Suprapubic skin (tissue), 4 donors: ENCODE measurements around the gene GEMIN5. TPM values are rescaled to one million over a fixed set of nuclear protein-coding genes. Genes with fewer than 3 reads are reported as not detected.

Source experiments
- DNase-seq, 2 donors: peaks; one replicate each; pipeline ENCODE4 v3.0.0-alpha.2; 2019; ENCODE audit warnings: low spot score in 2 of 2
- H3K27ac ChIP-seq: fragments of 200-600 bp; sonication (generic); one replicate; pipeline ENCODE4 v1.5.1; 2019
- H3K27me3 ChIP-seq: fragments of 200-600 bp; sonication (generic); one replicate; pipeline ENCODE4 v1.5.1; 2019
- H3K36me3 ChIP-seq: fragments of 200-600 bp; sonication (generic); one replicate; pipeline ENCODE4 v1.5.1; 2019
- H3K4me1 ChIP-seq: fragments of 200-600 bp; sonication (generic); one replicate; pipeline ENCODE4 v1.5.1; 2019
- H3K4me3 ChIP-seq: fragments of 200-600 bp; sonication (generic); one replicate; pipeline ENCODE4 v1.5.1; 2019; ENCODE audit warnings: mild to moderate bottlenecking
- H3K9me3 ChIP-seq: fragments of 200-600 bp; sonication (generic); one replicate; pipeline ENCODE4 v1.5.1; 2019
- CTCF ChIP-seq, 2 donors: fragments of 200-600 bp in 1 of 2; fragments of 450-650 bp in 1 of 2; sonication (generic) in 1 of 2; IDR thresholded peaks; one replicate each; pipeline ENCODE4 v1.5.1; 2016 to 2019; ENCODE audit warnings: antibody characterized with exemption in 2 of 2, mild to moderate bottlenecking in 1 of 2, moderate library complexity in 1 of 2
- EP300 ChIP-seq: sonication (generic); formaldehyde crosslinking; IDR thresholded peaks from one replicate; pipeline ENCODE4 v1.6.1; 2017; ENCODE audit warnings: antibody characterized with exemption
- POLR2A ChIP-seq, 2 donors: fragments of 450-650 bp; IDR thresholded peaks; one replicate each; pipeline ENCODE4 v1.6.1; 2017; ENCODE audit warnings: antibody characterized with exemption in 2 of 2, mild to moderate bottlenecking in 2 of 2, moderate library complexity in 2 of 2
- POLR2AphosphoS5 ChIP-seq, 3 donors: sonication (generic); formaldehyde crosslinking; IDR thresholded peaks; one replicate each; pipeline ENCODE4 v1.6.1; 2017; ENCODE audit warnings: antibody characterized with exemption in 3 of 3
- WGBS: methylation state at CpG from one replicate; pipeline ENCODE4 v1.1.5; 2018; 5-methylcytosine and 5-hydroxymethylcytosine counted together
- total RNA-seq, 4 donors: library from RNA; depleted of rRNA; stranded (reverse); fragments of >200 nt; gene quantifications; one replicate each; pipeline ENCODE4 v1.1.0, GENCODE V29; 2016

Gene GEMIN5
- total RNA-seq, 4 donors from 2014 or later, result 14.7 to 26.8 (median 17.9) TPM

- Histone ChIP-seq H3K27ac (peak overlapping the region; percentile 59), H3K27me3 (no peaks in the 10 kb centered on the region), H3K4me1 (peaks cover 5% of the 10 kb centered on the region), H3K36me3 (peaks cover 96% of the 10 kb centered on the region), H3K9me3 (no peaks in the 10 kb centered on the region), H3K4me3 (no peak overlapping the region)
- no peak for DNase-seq
- 70% methylated on average over 12 of the region's 13 CpGs for WGBS
- TF ChIP-seq POLR2A (IDR thresholded peaks at IDR 0.05) (no peak), POLR2AphosphoS5 (IDR thresholded peaks at IDR 0.05) (peak in 1 of 3 donors; percentile 15), EP300 (no peak), CTCF (IDR thresholded peaks at IDR 0.05) (no peak)
Measured at GRCh38 chr5:154892369-154892771, 45.6 kb downstream of the GEMIN5 start.

GRCh38 chr5:154885439-154885838, 52.6 kb downstream of the GEMIN5 start:
- Histone ChIP-seq H3K9me3 (peaks cover 16% of the 10 kb centered on the region), H3K4me1 (peaks cover 3% of the 10 kb centered on the region), H3K4me3 (no peak overlapping the region), H3K27ac (no peak overlapping the region), H3K36me3 (peaks cover 58% of the 10 kb centered on the region), H3K27me3 (no peaks in the 10 kb centered on the region)
- no peak for DNase-seq
- WGBS, result 90% methylated on average over 2 of the region's 2 CpGs
- TF ChIP-seq CTCF (IDR thresholded peaks at IDR 0.05), result no peak
- TF ChIP-seq POLR2AphosphoS5 (IDR thresholded peaks at IDR 0.05), result no peak
- TF ChIP-seq EP300, result no peak
- TF ChIP-seq POLR2A (IDR thresholded peaks at IDR 0.05), result no peak

- peaks cover 3% of the 10 kb centered on the region for H3K4me1 ChIP-seq
- 90% methylated on average over 6 of the region's 8 CpGs for WGBS
- no peak for DNase-seq
- H3K27me3 ChIP-seq, result no peaks in the 10 kb centered on the region
- H3K9me3 ChIP-seq, result peaks cover 16% of the 10 kb centered on the region
- peaks cover 47% of the 10 kb centered on the region for H3K36me3 ChIP-seq
- no peak overlapping the region for H3K27ac ChIP-seq
- H3K4me3 ChIP-seq, result no peak overlapping the region
- TF ChIP-seq POLR2A (IDR thresholded peaks at IDR 0.05) (no peak), CTCF (IDR thresholded peaks at IDR 0.05) (no peak), EP300 (no peak), POLR2AphosphoS5 (IDR thresholded peaks at IDR 0.05) (no peak)
Measured at GRCh38 chr5:154884424-154884823, 53.6 kb downstream of the GEMIN5 start.

- no peak for DNase-seq
- no peak overlapping the region for H3K27ac ChIP-seq
- TF ChIP-seq EP300 (no peak), POLR2AphosphoS5 (IDR thresholded peaks at IDR 0.05) (no peak), CTCF (IDR thresholded peaks at IDR 0.05) (no peak), POLR2A (IDR thresholded peaks at IDR 0.05) (no peak)
- H3K4me3 ChIP-seq, result no peak overlapping the region
- H3K27me3 ChIP-seq, result no peaks in the 10 kb centered on the region
- 73% methylated on average over 4 of the region's 4 CpGs for WGBS
- H3K4me1 ChIP-seq, result peaks cover 3% of the 10 kb centered on the region
- peaks cover 25% of the 10 kb centered on the region for H3K9me3 ChIP-seq
- H3K36me3 ChIP-seq, result peaks cover 23% of the 10 kb centered on the region
Measured at GRCh38 chr5:154881986-154882385, 56.0 kb downstream of the GEMIN5 start.

- DNase-seq, result no peak
- Histone ChIP-seq H3K4me1 (peaks cover 3% of the 10 kb centered on the region), H3K27me3 (no peaks in the 10 kb centered on the region), H3K4me3 (no peak overlapping the region), H3K27ac (no peak overlapping the region), H3K9me3 (peaks cover 10% of the 10 kb centered on the region), H3K36me3 (peaks cover 31% of the 10 kb centered on the region)
- 97% methylated on average over 14 of the region's 14 CpGs for WGBS
- TF ChIP-seq POLR2A (IDR thresholded peaks at IDR 0.05) (no peak), CTCF (IDR thresholded peaks at IDR 0.05) (no peak), EP300 (no peak), POLR2AphosphoS5 (IDR thresholded peaks at IDR 0.05) (no peak)
Measured at GRCh38 chr5:154878642-154879335, 59.2 kb downstream of the GEMIN5 start.
